Measurements from ENCODE around the gene ZNF688.
A peak's percentile ranks its signal among the peaks of the same experiment; 100 is the strongest.
"Not testable (repeated sequence)": the region's sequence is repeated elsewhere in the genome, so short reads cannot be mapped to it uniquely, and the experiment has no call there.

ZNF688 gene

GRCh38 chr16:30571445-30572322 lies at the start of gene ZNF688:
ZNF688 (minus strand) TSS chr16:30571714; CDS start chr16:30571629, 85 bp downstream.
- peak; percentile 97 for DNase-seq (ENCODE audit: low spot score)

GRCh38 chr16:30620169-30620568 lies 48.7 kb upstream of the ZNF688 start:
- DNase-seq (ENCODE audit: low spot score), result no peak

- no peak for DNase-seq (ENCODE audit: low spot score)
These were observed 48.1 kb upstream of the ZNF688 start for GRCh38 chr16:30619638-30620037.

GRCh38 chr16:30619202-30619601 lies 47.7 kb upstream of the ZNF688 start:
- DNase-seq (ENCODE audit: low spot score), result no peak

GRCh38 chr16:30615358-30616091 lies 44.0 kb upstream of the ZNF688 start:
- DNase-seq (ENCODE audit: low spot score), result no peak

GRCh38 chr16:30609926-30610839 lies 38.7 kb upstream of the ZNF688 start, which contains the start of gene ZNF689:
ZNF689 (minus strand) TSS chr16:30610389; CDS start chr16:30610041, 348 bp downstream.
- peak; percentile 96 for DNase-seq (ENCODE audit: low spot score)

- peak; percentile 48 for DNase-seq (ENCODE audit: low spot score)
These were observed 37.8 kb upstream of the ZNF688 start for GRCh38 chr16:30609002-30609925.

GRCh38 chr16:30606004-30606403 lies 34.5 kb upstream of the ZNF688 start:
- DNase-seq (ENCODE audit: low spot score), result no peak

- no peak for DNase-seq (ENCODE audit: low spot score)
These were observed 33.6 kb upstream of the ZNF688 start for GRCh38 chr16:30605158-30605557.

GRCh38 chr16:30604316-30604947 lies 32.9 kb upstream of the ZNF688 start:
- DNase-seq (ENCODE audit: low spot score), result no peak

- no peak for DNase-seq (ENCODE audit: low spot score)
These were observed 32.4 kb upstream of the ZNF688 start for GRCh38 chr16:30603945-30604315.

GRCh38 chr16:30602616-30603277 lies 31.2 kb upstream of the ZNF688 start:
- DNase-seq (ENCODE audit: low spot score), result peak; percentile 37

- no peak for DNase-seq (ENCODE audit: low spot score)
These were observed 30.5 kb upstream of the ZNF688 start for GRCh38 chr16:30601966-30602365.

GRCh38 chr16:30600929-30601328 lies 29.4 kb upstream of the ZNF688 start:
- no peak for DNase-seq (ENCODE audit: low spot score)

GRCh38 chr16:30600215-30600614 lies 28.7 kb upstream of the ZNF688 start:
- no peak for DNase-seq (ENCODE audit: low spot score)

GRCh38 chr16:30592871-30593270 lies 21.4 kb upstream of the ZNF688 start:
- no peak for DNase-seq (ENCODE audit: low spot score)

- not testable (repeated sequence) for DNase-seq (ENCODE audit: low spot score)
These were observed 19.4 kb upstream of the ZNF688 start for GRCh38 chr16:30590869-30591268.

GRCh38 chr16:30589582-30589981 lies 18.1 kb upstream of the ZNF688 start:
- not testable (repeated sequence) for DNase-seq (ENCODE audit: low spot score)

GRCh38 chr16:30588651-30589050 lies 17.1 kb upstream of the ZNF688 start:
- DNase-seq (ENCODE audit: low spot score), result no peak
